Activated CD4-positive, alpha-beta T cell treated with anti-CD3 and anti-CD28 coated beads for 24 hours (primary cell): ENCODE data around the gene NFATC2IP.
"Not testable (repeated sequence)": the region's sequence is repeated elsewhere in the genome, so short reads cannot be mapped to it uniquely, and the experiment has no call there.

ENCODE experiments used
- DNase-seq, 2 donors: peaks; one replicate each; pipeline ENCODE4 v3.0.0-alpha.2; 2020; ENCODE audit warnings: low read depth in 2 of 2

Gene NFATC2IP

GRCh38 chr16:28926284-28926683, 24.5 kb upstream of the NFATC2IP start:
- not testable (repeated sequence) for DNase-seq

GRCh38 chr16:28927815-28928214, 22.9 kb upstream of the NFATC2IP start:
- no peak for DNase-seq

- no peak for DNase-seq
Measured at GRCh38 chr16:28930203-28930602, 20.5 kb upstream of the NFATC2IP start.

GRCh38 chr16:28930652-28931051, 20.1 kb upstream of the NFATC2IP start:
- DNase-seq, result no peak

- DNase-seq, result no peak
Measured at GRCh38 chr16:28931801-28932225, 18.9 kb upstream of the NFATC2IP start, which contains the start of gene CD19. Gene CD19, plus strand, starts transcription at chr16:28931971. Its CDS starts 30 bp downstream, at chr16:28932001.

- no peak for DNase-seq
Measured at GRCh38 chr16:28932339-28933141, 18.2 kb upstream of the NFATC2IP start.

- DNase-seq, result no peak
Measured at GRCh38 chr16:28933171-28933570, 17.6 kb upstream of the NFATC2IP start.

- DNase-seq, result no peak
Measured at GRCh38 chr16:28935346-28935745, 15.4 kb upstream of the NFATC2IP start.

GRCh38 chr16:28935924-28936783, 14.6 kb upstream of the NFATC2IP start:
- DNase-seq, result peak; percentile 76 to 82

- DNase-seq, result no peak
Measured at GRCh38 chr16:28936784-28937155, 14.0 kb upstream of the NFATC2IP start.

GRCh38 chr16:28937222-28937876, 13.4 kb upstream of the NFATC2IP start:
- no peak for DNase-seq

- no peak for DNase-seq
Measured at GRCh38 chr16:28938721-28939120, 12.0 kb upstream of the NFATC2IP start.

- not testable (repeated sequence) for DNase-seq
Measured at GRCh38 chr16:28939825-28940224, 10.9 kb upstream of the NFATC2IP start.

GRCh38 chr16:28943281-28943680, 7.5 kb upstream of the NFATC2IP start:
- no peak for DNase-seq

GRCh38 chr16:28946681-28947080, 4.1 kb upstream of the NFATC2IP start:
- no peak for DNase-seq

- no peak for DNase-seq
Measured at GRCh38 chr16:28951410-28951943, 740 bp downstream of the NFATC2IP start.

GRCh38 chr16:28958216-28958615, 7.5 kb downstream of the NFATC2IP start:
- DNase-seq, result no peak

GRCh38 chr16:28958836-28959235, 8.1 kb downstream of the NFATC2IP start:
- no peak for DNase-seq

GRCh38 chr16:28964072-28964471, 13.3 kb downstream of the NFATC2IP start:
- DNase-seq, result no peak

- no peak for DNase-seq
Measured at GRCh38 chr16:28964496-28964895, 13.8 kb downstream of the NFATC2IP start.

GRCh38 chr16:28967156-28967555, 16.4 kb downstream of the NFATC2IP start:
- DNase-seq, result no peak

- not testable (repeated sequence) for DNase-seq
Measured at GRCh38 chr16:28969696-28970095, 19.0 kb downstream of the NFATC2IP start.
